ENCODE data around the gene CRADD.

DNA sequence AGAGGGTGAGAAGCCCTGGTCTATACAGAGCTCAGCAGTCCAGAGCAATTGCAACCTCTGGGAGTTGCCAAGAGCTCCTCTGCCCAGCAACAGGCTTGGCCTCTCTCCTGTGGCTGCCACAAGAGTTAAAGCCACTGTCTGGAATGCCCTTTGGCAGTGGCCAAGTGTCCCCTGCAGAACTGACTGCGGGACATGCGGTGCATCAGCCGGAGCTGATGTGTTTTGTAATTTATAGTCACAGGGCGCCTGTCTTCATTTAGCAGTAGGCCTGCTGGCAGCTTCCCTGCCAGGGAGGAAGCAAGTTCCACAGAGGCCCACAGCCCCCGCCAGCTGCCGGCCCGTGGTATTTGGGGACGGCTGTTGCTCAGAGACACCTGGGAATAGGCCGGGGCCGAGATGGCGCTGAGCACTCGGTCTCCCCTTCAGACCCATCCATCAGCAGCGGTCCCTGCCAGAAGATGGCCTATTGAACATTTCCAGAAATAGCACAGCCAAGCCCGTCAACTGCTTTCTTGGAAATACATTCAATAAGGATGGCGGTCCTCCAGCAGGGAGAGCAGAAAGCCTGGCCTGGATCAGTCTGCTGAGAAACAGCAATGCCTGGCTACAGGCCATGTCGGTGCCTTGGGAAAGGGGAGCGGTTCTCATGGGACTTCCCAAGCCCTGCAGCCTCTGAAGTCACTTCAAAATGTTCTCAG is 217.4 kb downstream of the CRADD start:
- TF ChIP-seq, protein P1, sequence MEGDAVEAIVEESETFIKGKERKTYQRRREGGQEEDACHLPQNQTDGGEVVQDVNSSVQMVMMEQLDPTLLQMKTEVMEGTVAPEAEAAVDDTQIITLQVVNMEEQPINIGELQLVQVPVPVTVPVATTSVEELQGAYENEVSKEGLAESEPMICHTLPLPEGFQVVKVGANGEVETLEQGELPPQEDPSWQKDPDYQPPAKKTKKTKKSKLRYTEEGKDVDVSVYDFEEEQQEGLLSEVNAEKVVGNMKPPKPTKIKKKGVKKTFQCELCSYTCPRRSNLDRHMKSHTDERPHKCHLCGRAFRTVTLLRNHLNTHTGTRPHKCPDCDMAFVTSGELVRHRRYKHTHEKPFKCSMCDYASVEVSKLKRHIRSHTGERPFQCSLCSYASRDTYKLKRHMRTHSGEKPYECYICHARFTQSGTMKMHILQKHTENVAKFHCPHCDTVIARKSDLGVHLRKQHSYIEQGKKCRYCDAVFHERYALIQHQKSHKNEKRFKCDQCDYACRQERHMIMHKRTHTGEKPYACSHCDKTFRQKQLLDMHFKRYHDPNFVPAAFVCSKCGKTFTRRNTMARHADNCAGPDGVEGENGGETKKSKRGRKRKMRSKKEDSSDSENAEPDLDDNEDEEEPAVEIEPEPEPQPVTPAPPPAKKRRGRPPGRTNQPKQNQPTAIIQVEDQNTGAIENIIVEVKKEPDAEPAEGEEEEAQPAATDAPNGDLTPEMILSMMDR (IDR thresholded peaks at IDR 0.05; ENCODE audit: insufficient read depth, low read length) = no peak
- TF ChIP-seq POLR2AphosphoS5 (IDR thresholded peaks at IDR 0.05; ENCODE audit: low read depth) = no peak
